Ishikawa (cell line): ENCODE data around the gene SLIT3.

Experiments used
- CEBPB ChIP-seq: IDR thresholded peaks from 2 replicates; pipeline ENCODE4 v1.6.1; 2012
- CREB1 ChIP-seq: IDR thresholded peaks from 2 replicates; pipeline ENCODE4 v1.6.1; 2012; ENCODE audit warnings: low read depth
- EGR1 ChIP-seq: IDR thresholded peaks from 2 replicates; pipeline ENCODE4 v1.6.1; 2012
- EP300 ChIP-seq: IDR thresholded peaks from 2 replicates; pipeline ENCODE4 v1.6.1; 2012; ENCODE audit warnings: borderline replicate concordance
- FOXM1 ChIP-seq: IDR thresholded peaks from 2 replicates; pipeline ENCODE4 v1.6.1; 2012; ENCODE audit warnings: low read depth, borderline replicate concordance
- MAX ChIP-seq: IDR thresholded peaks from 2 replicates; pipeline ENCODE4 v1.6.1; 2012
- NFIC ChIP-seq: IDR thresholded peaks from 2 replicates; pipeline ENCODE4 v1.6.1; 2012
- RAD21 ChIP-seq: IDR thresholded peaks from 2 replicates; pipeline ENCODE4 v1.6.1; 2012; ENCODE audit warnings: low read depth
- TAF1 ChIP-seq: IDR thresholded peaks from 2 replicates; pipeline ENCODE4 v1.6.1; 2012; ENCODE audit warnings: low read depth, mild to moderate bottlenecking
- TCF12 ChIP-seq: IDR thresholded peaks from 2 replicates; pipeline ENCODE4 v1.6.1; 2012; ENCODE audit warnings: low read depth
- TEAD4 ChIP-seq: IDR thresholded peaks from 2 replicates; pipeline ENCODE4 v1.6.1; 2012
- YY1 ChIP-seq: IDR thresholded peaks from 2 replicates; pipeline ENCODE4 v1.6.1; 2012; ENCODE audit warnings: low read depth
- ZBTB7A ChIP-seq: IDR thresholded peaks from 2 replicates; pipeline ENCODE4 v1.6.1; 2012; ENCODE audit warnings: low read depth
- TF ChIP-seq, protein P1 (sequence below): IDR thresholded peaks from 2 replicates; pipeline ENCODE4 v1.6.1; 2012; ENCODE audit warnings: low read depth, mild to moderate bottlenecking
- TF ChIP-seq, protein P2 (sequence below): IDR thresholded peaks from 2 replicates; pipeline ENCODE4 v1.6.1; 2012

The SLIT3 gene

GRCh38 chr5:169037466-169037865 lies 263.5 kb downstream of the SLIT3 start:
- no peak for TF ChIP-seq EP300
- TF ChIP-seq, protein P1, sequence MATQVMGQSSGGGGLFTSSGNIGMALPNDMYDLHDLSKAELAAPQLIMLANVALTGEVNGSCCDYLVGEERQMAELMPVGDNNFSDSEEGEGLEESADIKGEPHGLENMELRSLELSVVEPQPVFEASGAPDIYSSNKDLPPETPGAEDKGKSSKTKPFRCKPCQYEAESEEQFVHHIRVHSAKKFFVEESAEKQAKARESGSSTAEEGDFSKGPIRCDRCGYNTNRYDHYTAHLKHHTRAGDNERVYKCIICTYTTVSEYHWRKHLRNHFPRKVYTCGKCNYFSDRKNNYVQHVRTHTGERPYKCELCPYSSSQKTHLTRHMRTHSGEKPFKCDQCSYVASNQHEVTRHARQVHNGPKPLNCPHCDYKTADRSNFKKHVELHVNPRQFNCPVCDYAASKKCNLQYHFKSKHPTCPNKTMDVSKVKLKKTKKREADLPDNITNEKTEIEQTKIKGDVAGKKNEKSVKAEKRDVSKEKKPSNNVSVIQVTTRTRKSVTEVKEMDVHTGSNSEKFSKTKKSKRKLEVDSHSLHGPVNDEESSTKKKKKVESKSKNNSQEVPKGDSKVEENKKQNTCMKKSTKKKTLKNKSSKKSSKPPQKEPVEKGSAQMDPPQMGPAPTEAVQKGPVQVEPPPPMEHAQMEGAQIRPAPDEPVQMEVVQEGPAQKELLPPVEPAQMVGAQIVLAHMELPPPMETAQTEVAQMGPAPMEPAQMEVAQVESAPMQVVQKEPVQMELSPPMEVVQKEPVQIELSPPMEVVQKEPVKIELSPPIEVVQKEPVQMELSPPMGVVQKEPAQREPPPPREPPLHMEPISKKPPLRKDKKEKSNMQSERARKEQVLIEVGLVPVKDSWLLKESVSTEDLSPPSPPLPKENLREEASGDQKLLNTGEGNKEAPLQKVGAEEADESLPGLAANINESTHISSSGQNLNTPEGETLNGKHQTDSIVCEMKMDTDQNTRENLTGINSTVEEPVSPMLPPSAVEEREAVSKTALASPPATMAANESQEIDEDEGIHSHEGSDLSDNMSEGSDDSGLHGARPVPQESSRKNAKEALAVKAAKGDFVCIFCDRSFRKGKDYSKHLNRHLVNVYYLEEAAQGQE: no peak
- no peak for TF ChIP-seq FOXM1
- no peak for TF ChIP-seq NFIC
- no peak for TF ChIP-seq TEAD4
- no peak for TF ChIP-seq MAX
- TF ChIP-seq CEBPB: no peak
- TF ChIP-seq, protein P2, sequence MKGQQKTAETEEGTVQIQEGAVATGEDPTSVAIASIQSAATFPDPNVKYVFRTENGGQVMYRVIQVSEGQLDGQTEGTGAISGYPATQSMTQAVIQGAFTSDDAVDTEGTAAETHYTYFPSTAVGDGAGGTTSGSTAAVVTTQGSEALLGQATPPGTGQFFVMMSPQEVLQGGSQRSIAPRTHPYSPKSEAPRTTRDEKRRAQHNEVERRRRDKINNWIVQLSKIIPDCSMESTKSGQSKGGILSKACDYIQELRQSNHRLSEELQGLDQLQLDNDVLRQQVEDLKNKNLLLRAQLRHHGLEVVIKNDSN: no peak
- no peak for TF ChIP-seq TAF1

DNA sequence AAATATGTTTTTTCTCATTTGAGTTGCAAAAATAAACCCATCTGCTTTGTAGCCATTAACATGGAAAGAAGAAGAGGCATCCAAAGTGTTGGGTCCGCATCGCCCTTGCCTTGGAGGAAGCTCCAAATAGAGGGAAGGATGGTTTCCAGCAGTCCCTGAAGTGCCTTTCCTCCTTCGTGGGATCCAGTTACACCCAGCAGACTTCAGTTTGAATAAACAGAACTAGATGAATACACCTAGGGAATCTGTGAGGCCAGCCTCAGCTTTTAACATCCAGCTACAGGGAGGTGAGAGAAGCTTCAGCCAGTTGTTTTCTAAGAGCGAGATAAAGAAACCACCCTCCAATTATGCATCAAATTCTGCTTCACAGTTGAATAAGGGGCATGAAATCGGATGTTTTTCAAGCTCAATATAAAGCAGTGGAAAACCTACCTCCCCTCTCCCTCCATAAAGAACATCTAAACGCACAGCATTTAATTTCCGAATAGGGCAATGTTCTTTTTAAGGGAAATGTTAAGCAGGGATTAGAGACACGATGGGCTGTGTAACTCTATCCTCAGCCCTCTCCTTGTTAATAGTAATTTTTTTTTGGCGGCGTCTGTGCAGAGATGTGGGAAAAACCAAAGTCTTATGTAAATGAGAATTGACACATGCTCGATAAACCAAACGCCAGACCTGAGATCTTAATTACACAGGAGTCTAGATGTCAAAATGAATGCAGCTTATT lies 264.7 kb downstream of the SLIT3 start:
- TF ChIP-seq NFIC (no peak), RAD21 (no peak), FOXM1 (no peak), EP300 (no peak), YY1 (no peak), MAX (no peak), CREB1 (no peak)
- TF ChIP-seq, protein P2: no peak
- TF ChIP-seq, protein P1: no peak

DNA sequence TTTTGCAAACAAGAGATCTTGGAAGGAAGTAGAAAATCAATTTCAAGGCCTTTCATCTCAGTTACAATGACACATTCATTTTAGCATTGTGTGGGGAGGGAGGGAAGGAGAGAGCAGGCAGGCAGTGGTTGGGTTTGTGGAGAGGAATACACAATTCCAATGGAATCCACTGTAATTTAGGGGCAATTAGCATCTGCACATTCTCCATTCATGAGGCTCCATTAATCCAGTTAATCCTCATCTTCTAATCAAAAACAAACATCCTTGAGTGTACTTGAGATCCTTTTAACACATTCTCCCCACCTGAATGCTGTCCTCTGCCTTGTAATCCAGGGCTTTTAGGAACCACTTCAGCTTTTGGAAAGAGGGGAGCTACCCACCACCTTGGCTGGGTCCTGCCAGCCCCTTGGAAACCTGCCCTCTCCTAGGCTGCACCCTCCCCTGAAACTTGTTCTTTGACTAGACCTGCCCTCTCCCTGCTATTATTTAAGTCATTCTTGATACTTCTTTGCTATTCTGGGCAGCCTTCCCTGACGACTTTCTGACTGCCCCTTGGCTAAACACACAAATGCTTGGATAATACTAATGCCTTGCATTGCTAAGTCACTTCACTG lies 271.2 kb downstream of the SLIT3 start:
- no peak for TF ChIP-seq CREB1
- no peak for TF ChIP-seq MAX
- no peak for TF ChIP-seq EP300
- no peak for TF ChIP-seq RAD21
- TF ChIP-seq, protein P2: no peak
- TF ChIP-seq, protein P1: no peak
- TF ChIP-seq CEBPB: no peak
- no peak for TF ChIP-seq TCF12
- TF ChIP-seq NFIC: no peak
- no peak for TF ChIP-seq TAF1
- no peak for TF ChIP-seq FOXM1
- no peak for TF ChIP-seq TEAD4
- TF ChIP-seq ZBTB7A: no peak
- no peak for TF ChIP-seq EGR1

GRCh38 chr5:169029037-169029436 lies 271.9 kb downstream of the SLIT3 start:
- TF ChIP-seq TEAD4: no peak
- TF ChIP-seq EP300: no peak
- no peak for TF ChIP-seq FOXM1
- no peak for TF ChIP-seq TAF1
- no peak for TF ChIP-seq NFIC
- no peak for TF ChIP-seq MAX
- no peak for TF ChIP-seq YY1
- no peak for TF ChIP-seq TCF12
- TF ChIP-seq ZBTB7A: no peak
- no peak for TF ChIP-seq CEBPB
- TF ChIP-seq, protein P2: no peak
- no peak for TF ChIP-seq CREB1
- no peak for TF ChIP-seq EGR1
- TF ChIP-seq, protein P1: no peak
- TF ChIP-seq RAD21: no peak
